Trophoblast cell (in vitro differentiated cells and primary cell): ENCODE data around the gene PDCD6IP.

ENCODE experiments used
- DNase-seq, 2 donors: peaks; one replicate each; pipeline ENCODE4 v3.0.0-alpha.2; 2016
- H2AFZ ChIP-seq: 2 replicates; pipeline ENCODE4 v1.6.1; 2013; ENCODE audit warnings: low read length, moderate library complexity, mild to moderate bottlenecking; ENCODE audit not compliant: insufficient read depth, poor library complexity
- H2AK5ac ChIP-seq: 2 replicates; pipeline ENCODE4 v1.6.1; 2013; ENCODE audit warnings: mild to moderate bottlenecking, low read length
- H2BK120ac ChIP-seq: 2 replicates; pipeline ENCODE4 v1.6.1; 2013; ENCODE audit warnings: low read length, mild to moderate bottlenecking, moderate library complexity; ENCODE audit not compliant: insufficient read depth, poor library complexity
- H2BK12ac ChIP-seq: 2 replicates; pipeline ENCODE4 v1.6.1; 2013; ENCODE audit warnings: mild to moderate bottlenecking, low read length, moderate library complexity
- H2BK5ac ChIP-seq: 2 replicates; pipeline ENCODE4 v1.6.1; 2013; ENCODE audit warnings: low read length, low read depth, moderate library complexity, mild to moderate bottlenecking; ENCODE audit not compliant: poor library complexity
- H3K14ac ChIP-seq: 2 replicates; pipeline ENCODE4 v1.6.1; 2013; ENCODE audit warnings: mild to moderate bottlenecking, low read length
- H3K18ac ChIP-seq: 2 replicates; pipeline ENCODE4 v1.6.1; 2013; ENCODE audit warnings: mild to moderate bottlenecking, low read length
- H3K23ac ChIP-seq: 2 replicates; pipeline ENCODE4 v1.6.1; 2013; ENCODE audit warnings: low read length
- H3K27ac ChIP-seq: 2 replicates; pipeline ENCODE4 v1.5.1; 2013; ENCODE audit warnings: low read depth, mild to moderate bottlenecking, inconsistent platforms, low read length, moderate library complexity
- H3K27me3 ChIP-seq: 2 replicates; pipeline ENCODE4 v1.6.1; 2013; ENCODE audit warnings: inconsistent platforms, mild to moderate bottlenecking, low read length, moderate library complexity; ENCODE audit not compliant: insufficient read depth
- H3K36me3 ChIP-seq, 2 experiments: 1 replicate in 1 of 2; 2 replicates in 1 of 2; pipeline ENCODE4 v1.6.1; 2013; ENCODE audit warnings: low read length in 2 of 2, mild to moderate bottlenecking in 2 of 2, moderate library complexity in 1 of 2; ENCODE audit not compliant: insufficient read depth in 2 of 2, control insufficient read depth in 1 of 2
- H3K4ac ChIP-seq: 2 replicates; pipeline ENCODE4 v1.6.1; 2013; ENCODE audit warnings: low read depth, mild to moderate bottlenecking, low read length, moderate library complexity
- H3K4me1 ChIP-seq, 2 experiments: 1 replicate in 1 of 2; 2 replicates in 1 of 2; pipeline ENCODE4 v1.6.1; 2013; ENCODE audit warnings: low read length in 2 of 2, mild to moderate bottlenecking in 2 of 2, moderate library complexity in 1 of 2; ENCODE audit not compliant: insufficient read depth in 2 of 2, control insufficient read depth in 1 of 2
- H3K4me2 ChIP-seq: 2 replicates; pipeline ENCODE4 v1.6.1; 2013; ENCODE audit warnings: inconsistent platforms, mild to moderate bottlenecking, low read length, moderate library complexity
- H3K4me3 ChIP-seq: 2 replicates; pipeline ENCODE4 v1.5.1; 2013; ENCODE audit warnings: mild to moderate bottlenecking, low read depth, low read length, inconsistent platforms
- H3K79me1 ChIP-seq: one replicate; pipeline ENCODE4 v1.6.1; 2013; ENCODE audit warnings: low read length
- H3K79me2 ChIP-seq: 2 replicates; pipeline ENCODE4 v1.6.1; 2013; ENCODE audit warnings: low read length, mild to moderate bottlenecking; ENCODE audit not compliant: control insufficient read depth, insufficient read depth, poor library complexity
- H3K9ac ChIP-seq: 2 replicates; pipeline ENCODE4 v1.6.1; 2013; ENCODE audit warnings: mild to moderate bottlenecking, low read length
- H3K9me3 ChIP-seq: 2 replicates; pipeline ENCODE4 v1.6.1; 2013; ENCODE audit warnings: low read depth, mild to moderate bottlenecking, control low read depth, inconsistent platforms, low read length; ENCODE audit not compliant: insufficient read depth
- H4K12ac ChIP-seq: 2 replicates; pipeline ENCODE4 v1.6.1; 2013; ENCODE audit warnings: low read depth, mild to moderate bottlenecking, low read length, moderate library complexity
- H4K8ac ChIP-seq: 2 replicates; pipeline ENCODE4 v1.6.1; 2013; ENCODE audit warnings: low read depth, mild to moderate bottlenecking, low read length, moderate library complexity
- H4K91ac ChIP-seq: one replicate; pipeline ENCODE4 v1.6.1; 2013; ENCODE audit warnings: low read depth, mild to moderate bottlenecking, low read length, moderate library complexity
- WGBS: extraction: QIAGEN DNeasy Blood & Tissue Kit; methylation state at CpG from one replicate; pipeline ENCODE4 v1.1.7; 2013; ENCODE audit warnings: missing lambda C conversion rate; ENCODE audit not compliant: insufficient read length, insufficient coverage; ENCODE audit errors: extremely low coverage; 5-methylcytosine and 5-hydroxymethylcytosine counted together

The PDCD6IP gene

DNA sequence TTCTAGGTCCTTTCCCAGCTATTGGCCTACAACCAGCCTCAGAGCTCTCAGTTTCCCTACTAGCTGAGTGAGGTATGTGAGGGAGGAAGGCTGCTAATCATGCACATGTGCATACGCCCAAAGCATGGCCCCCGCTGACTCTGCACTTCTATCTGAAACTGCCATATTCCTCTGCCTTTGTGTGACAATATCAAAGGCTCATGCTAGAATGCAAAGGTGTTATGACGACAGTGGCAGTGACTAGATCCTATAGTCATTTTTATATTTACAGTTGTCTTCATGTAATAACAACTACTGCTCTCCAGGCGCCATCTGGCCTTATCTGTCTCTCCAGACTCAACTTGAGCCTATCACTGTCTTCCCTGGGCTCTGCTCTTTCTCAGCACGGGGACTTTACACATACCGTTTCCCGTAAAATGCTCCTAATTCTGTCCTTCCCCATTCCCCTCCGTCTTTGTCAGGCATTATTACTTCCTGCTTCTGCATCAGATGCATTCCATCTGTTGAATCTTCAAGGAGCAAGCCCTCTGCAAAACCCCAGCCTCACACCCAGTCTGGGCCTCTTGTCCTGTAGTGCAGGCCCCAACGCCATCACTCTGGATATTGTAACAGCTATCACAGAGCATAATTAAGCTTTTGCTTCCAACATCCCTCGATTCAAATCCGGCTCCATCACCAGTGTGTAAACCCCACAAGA lies 102.5 kb downstream of the PDCD6IP start:
- WGBS: no CpG with 5 or more reads among the region's 11 CpGs
- H2BK120ac ChIP-seq: peak overlapping the region; percentile 7

DNA sequence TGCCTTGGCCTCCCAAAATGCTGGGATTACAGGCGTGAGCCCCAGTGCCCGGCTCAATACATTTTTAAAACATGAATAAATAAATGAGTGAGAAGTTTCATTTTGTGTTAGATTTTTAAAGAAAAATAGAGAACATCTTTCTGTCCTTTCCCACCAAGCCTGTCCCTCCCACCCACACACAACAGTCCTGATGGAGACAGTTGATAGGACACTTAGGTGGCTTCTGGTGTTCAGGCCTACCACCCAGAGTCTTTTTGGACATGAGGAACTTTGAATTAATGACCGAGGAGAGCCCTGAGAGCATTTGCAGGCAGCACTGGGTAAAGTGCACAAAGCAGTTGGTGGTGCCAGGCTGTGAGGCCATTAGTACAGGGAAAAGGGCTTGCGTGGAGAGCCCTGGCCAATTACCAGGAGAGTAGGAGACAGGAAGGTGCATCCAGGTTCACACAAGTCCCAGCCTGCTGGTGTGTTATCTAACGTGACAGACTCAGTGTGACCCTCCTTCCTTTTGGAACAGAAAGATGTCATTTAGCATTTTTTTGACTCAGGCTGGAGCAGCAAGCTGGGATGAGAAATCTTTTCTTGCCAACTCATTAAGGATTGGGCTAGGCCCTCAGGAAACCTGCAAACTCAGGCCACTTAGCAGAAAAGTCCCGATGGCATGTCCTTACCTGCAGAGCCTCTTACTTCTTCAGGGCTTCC lies 103.6 kb downstream of the PDCD6IP start:
- no peak overlapping the region for H2BK5ac ChIP-seq
- peaks cover 2% of the 10 kb centered on the region for H3K79me1 ChIP-seq
- no peak overlapping the region for H4K8ac ChIP-seq
- H3K4me1 ChIP-seq: peaks cover 0 to 7% of the 10 kb centered on the region in 2 experiments
- no peak overlapping the region for H3K14ac ChIP-seq
- H3K27ac ChIP-seq: no peak overlapping the region
- H3K23ac ChIP-seq: no peak overlapping the region
- no peak overlapping the region for H4K91ac ChIP-seq
- H3K36me3 ChIP-seq: no peaks in the 10 kb centered on the region
- H3K9ac ChIP-seq: no peak overlapping the region
- H3K4ac ChIP-seq: no peak overlapping the region
- DNase-seq: no peak
- H2BK120ac ChIP-seq: no peak overlapping the region
- H3K9me3 ChIP-seq: peaks cover 2% of the 10 kb centered on the region
- no peak overlapping the region for H2AFZ ChIP-seq
- no peak overlapping the region for H2AK5ac ChIP-seq
- no peaks in the 10 kb centered on the region for H3K27me3 ChIP-seq
- no peak overlapping the region for H3K4me3 ChIP-seq
- no peak overlapping the region for H4K12ac ChIP-seq
- WGBS: no CpG with 5 or more reads among the region's 6 CpGs
- no peak overlapping the region for H3K4me2 ChIP-seq
- H2BK12ac ChIP-seq: no peak overlapping the region
- H3K18ac ChIP-seq: no peak overlapping the region
- no peaks in the 10 kb centered on the region for H3K79me2 ChIP-seq

More for the DNA sequence above, 102.5 kb downstream of the PDCD6IP start:
- peaks cover 2% of the 10 kb centered on the region for H3K9me3 ChIP-seq
- H3K79me1 ChIP-seq: peaks cover 2% of the 10 kb centered on the region
- no peak overlapping the region for H2AK5ac ChIP-seq
- no peaks in the 10 kb centered on the region for H3K79me2 ChIP-seq
- no peak overlapping the region for H3K9ac ChIP-seq
- no peaks in the 10 kb centered on the region for H3K36me3 ChIP-seq
- DNase-seq: no peak
- no peak overlapping the region for H3K4ac ChIP-seq
- no peak overlapping the region for H4K8ac ChIP-seq
- H2AFZ ChIP-seq: no peak overlapping the region
- no peak overlapping the region for H4K91ac ChIP-seq
- H3K23ac ChIP-seq: no peak overlapping the region
- no peak overlapping the region for H2BK12ac ChIP-seq
- peaks cover 0 to 7% of the 10 kb centered on the region in 2 experiments for H3K4me1 ChIP-seq
- no peak overlapping the region for H4K12ac ChIP-seq
- H2BK5ac ChIP-seq: no peak overlapping the region
- H3K4me2 ChIP-seq: no peak overlapping the region
- no peak overlapping the region for H3K4me3 ChIP-seq
- no peak overlapping the region for H3K14ac ChIP-seq
- H3K18ac ChIP-seq: no peak overlapping the region
- no peak overlapping the region for H3K27ac ChIP-seq
- H3K27me3 ChIP-seq: no peaks in the 10 kb centered on the region

DNA sequence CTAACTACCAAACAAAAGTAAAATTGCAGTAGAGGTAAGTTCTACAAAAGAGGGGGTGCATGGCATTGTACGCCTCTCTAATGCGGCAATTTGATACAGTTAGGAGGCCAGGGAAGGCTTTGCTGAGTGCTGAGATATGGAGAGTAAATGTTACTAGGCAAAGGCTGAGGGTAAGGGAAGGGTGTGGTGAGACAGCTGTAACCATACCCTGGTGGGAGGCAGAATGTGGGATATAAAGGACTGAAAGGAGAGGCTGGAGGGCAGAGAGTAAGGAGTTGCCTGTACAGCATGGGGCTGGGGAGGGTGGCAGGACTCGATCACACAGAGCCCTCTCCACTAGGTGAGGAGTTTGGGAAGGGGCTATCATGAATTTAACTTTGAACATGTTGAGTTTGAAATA lies 106.3 kb downstream of the PDCD6IP start:
- Histone ChIP-seq H3K4ac (no peak overlapping the region), H2BK120ac (no peak overlapping the region), H3K9me3 (peaks cover 2% of the 10 kb centered on the region), H2AK5ac (no peak overlapping the region), H2BK12ac (no peak overlapping the region), H3K79me2 (no peaks in the 10 kb centered on the region), H3K4me1 (peaks cover 0 to 7% of the 10 kb centered on the region in 2 experiments), H3K79me1 (peaks cover 2% of the 10 kb centered on the region), H4K8ac (no peak overlapping the region), H3K27ac (no peak overlapping the region), H3K14ac (no peak overlapping the region), H3K18ac (no peak overlapping the region), H4K91ac (no peak overlapping the region), H3K27me3 (no peaks in the 10 kb centered on the region), H3K23ac (no peak overlapping the region), H3K4me2 (no peak overlapping the region), H4K12ac (no peak overlapping the region), H3K4me3 (no peak overlapping the region), H3K9ac (no peak overlapping the region), H3K36me3 (no peaks in the 10 kb centered on the region), H2AFZ (no peak overlapping the region), H2BK5ac (no peak overlapping the region)
- DNase-seq: no peak
- WGBS: no CpG with 5 or more reads among the region's 3 CpGs

DNA sequence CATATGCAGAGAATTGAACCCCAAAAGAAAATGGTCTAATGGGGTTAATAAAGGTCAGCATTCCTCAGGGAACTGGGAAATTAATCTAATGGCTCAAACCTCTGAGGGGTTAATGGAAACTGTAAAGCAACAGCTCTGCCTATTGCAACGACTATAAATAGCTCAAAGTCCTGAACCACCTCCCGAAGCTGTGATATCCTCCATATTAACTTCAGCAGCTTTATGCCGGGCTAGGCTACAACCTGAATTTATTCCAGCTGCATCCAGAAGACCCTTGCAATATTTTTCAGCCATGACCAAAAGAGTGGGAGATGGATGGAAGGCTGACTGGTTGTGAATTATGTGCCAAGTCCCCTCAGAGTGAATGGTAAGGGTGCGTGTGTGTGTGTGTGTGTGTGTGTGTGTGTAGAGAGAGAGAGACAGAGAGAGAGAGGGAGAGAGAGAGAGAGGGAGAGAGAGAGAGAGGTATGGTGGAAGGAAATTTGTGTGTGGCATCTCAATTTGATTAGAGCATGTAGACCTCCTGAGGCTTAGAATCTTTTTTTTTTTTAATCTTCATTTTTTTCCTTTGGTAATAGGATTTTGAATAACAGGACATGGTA lies 109.9 kb downstream of the PDCD6IP start:
- no peaks in the 10 kb centered on the region for H3K79me1 ChIP-seq
- H3K14ac ChIP-seq: no peak overlapping the region
- WGBS: no CpG with 5 or more reads among the region's 4 CpGs
- H3K23ac ChIP-seq: no peak overlapping the region
- no peaks in the 10 kb centered on the region for H3K9me3 ChIP-seq
- H3K9ac ChIP-seq: no peak overlapping the region
- H4K12ac ChIP-seq: no peak overlapping the region
- no peak overlapping the region for H3K4me3 ChIP-seq
- no peak overlapping the region for H2BK12ac ChIP-seq
- H3K18ac ChIP-seq: no peak overlapping the region
- H2BK120ac ChIP-seq: no peak overlapping the region
- no peak overlapping the region for H2AFZ ChIP-seq
- no peak overlapping the region for H2AK5ac ChIP-seq
- no peak for DNase-seq
- no peak overlapping the region for H3K4ac ChIP-seq
- no peak overlapping the region for H3K27ac ChIP-seq
- H4K91ac ChIP-seq: no peak overlapping the region
- peaks cover 4 to 6% of the 10 kb centered on the region in 2 experiments for H3K4me1 ChIP-seq
- no peaks in the 10 kb centered on the region for H3K36me3 ChIP-seq
- no peak overlapping the region for H3K4me2 ChIP-seq
- no peak overlapping the region for H2BK5ac ChIP-seq
- H3K27me3 ChIP-seq: no peaks in the 10 kb centered on the region
- no peaks in the 10 kb centered on the region for H3K79me2 ChIP-seq
- no peak overlapping the region for H4K8ac ChIP-seq
